GM21447 (cell line): ENCODE data around the gene RUFY3.
"Not testable (repeated sequence)": the region's sequence is repeated elsewhere in the genome, so short reads cannot be mapped to it uniquely, and the experiment has no call there.

Experiments used
- ATAC-seq: cut with Tn5 transposase; IDR thresholded peaks from one replicate; pipeline ENCODE4 v1.9.1; 2021; ENCODE audit not compliant: unreplicated experiment

RUFY3 gene

DNA sequence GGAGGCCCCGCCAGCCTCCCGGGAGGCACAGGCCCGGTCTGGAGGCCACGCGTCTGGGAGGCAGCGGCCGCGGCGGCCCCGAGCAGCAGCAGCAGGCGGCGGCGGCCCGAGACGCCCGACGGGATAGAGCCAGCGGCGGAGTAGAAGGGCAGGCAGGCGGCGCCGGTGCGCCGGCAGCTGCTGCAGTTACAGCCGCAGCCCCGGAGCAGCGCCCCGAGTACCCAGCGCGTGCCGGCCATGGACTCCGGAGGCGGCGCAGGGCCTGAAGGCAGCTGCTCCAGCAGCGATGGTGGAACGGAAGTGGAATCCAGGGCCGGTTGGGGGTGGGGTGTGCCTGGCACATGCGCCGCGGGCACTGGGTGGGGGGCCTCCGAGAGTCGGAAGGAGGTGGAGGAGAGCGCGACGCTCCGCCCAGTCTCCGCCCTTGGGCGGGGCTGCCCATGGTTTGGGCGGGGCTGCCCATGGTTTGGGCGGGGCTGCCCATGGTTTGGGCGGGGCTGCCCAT is 117.9 kb downstream of the RUFY3 start, which contains the start of gene GRSF1:
TSS of gene GRSF1 (minus strand) at position 302 of the 505 bp plus-strand sequence. CDS start at position 239, 63 bp downstream.
- peak; percentile 54 for ATAC-seq

DNA sequence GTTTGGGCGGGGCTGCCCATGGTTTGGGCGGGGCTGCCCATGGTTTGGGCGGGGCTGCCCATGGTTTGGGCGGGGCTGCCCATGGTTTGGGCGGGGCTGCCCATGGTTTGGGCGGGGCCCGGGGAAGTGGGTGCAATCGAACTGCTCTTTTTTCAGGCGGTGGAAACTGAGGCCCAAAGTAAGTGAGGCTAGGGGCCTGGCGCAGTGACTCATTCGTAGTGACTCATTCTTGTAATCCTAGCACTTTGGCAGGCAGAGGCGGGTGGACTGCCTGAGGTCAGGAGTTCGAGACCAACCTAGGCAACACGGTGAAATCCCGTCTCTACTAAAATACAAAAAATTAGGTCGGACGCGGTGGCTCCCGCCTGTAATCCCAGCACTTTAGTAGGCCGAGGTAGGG is 118.4 kb downstream of the RUFY3 start:
- ATAC-seq: not testable (repeated sequence)

DNA sequence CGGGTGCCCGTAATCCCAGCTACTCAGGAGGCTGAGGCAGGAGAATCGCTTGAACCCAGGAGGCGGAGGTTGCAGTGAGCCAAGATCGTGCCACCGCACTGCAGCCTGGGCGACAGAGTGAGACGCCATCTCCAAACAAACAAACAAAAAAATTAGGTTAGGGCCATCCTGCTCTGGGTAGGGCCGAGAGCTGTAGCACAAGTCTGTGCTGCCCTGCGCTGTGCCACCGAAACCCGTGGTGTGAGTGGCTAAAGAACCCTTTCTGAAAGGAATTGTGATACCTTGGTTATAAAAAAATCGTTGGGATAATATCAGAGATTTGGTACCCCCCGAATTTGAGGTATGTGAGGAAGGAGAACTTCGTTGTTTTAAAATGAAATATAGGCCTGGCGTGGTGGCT is 118.9 kb downstream of the RUFY3 start:
- not testable (repeated sequence) for ATAC-seq

DNA sequence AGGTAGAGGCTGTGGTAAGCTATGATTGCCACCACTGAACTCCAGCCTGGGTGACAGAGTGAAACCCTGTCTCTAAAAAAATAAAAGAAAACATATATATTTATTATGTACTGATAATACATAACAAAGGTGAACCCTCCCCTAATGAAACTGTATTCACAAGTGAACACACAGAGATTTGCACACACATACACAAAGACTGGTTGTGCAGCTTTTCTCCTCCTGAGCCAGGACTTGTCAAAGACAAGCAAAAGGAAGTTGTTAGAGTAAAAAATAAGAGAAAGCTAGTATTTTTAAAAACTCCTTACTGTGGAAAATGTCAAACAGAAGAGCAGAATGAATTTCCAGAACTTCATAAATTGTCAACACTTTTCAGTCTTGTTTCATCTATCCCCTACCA is 119.4 kb downstream of the RUFY3 start:
- ATAC-seq: no peak

DNA sequence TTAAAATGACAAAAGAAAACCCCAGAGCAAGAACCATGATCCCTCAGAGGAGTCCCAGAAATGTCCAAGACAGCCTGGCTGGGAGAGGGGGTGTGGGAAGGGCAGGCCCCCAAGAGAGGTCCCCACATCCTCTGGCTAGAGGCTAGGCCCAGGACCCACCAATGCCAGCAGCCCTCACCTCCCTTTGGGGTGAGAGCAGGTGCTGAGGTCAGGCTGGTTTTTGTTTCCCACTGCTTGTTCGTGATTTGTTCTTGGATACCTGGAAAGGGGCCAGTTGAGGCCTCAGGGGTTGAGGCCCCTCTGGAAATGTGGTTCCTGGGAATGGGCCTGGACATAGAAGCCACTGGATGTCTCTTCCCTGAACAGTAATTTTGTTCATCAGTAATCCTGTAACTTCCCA is 120.2 kb downstream of the RUFY3 start:
- no peak for ATAC-seq

DNA sequence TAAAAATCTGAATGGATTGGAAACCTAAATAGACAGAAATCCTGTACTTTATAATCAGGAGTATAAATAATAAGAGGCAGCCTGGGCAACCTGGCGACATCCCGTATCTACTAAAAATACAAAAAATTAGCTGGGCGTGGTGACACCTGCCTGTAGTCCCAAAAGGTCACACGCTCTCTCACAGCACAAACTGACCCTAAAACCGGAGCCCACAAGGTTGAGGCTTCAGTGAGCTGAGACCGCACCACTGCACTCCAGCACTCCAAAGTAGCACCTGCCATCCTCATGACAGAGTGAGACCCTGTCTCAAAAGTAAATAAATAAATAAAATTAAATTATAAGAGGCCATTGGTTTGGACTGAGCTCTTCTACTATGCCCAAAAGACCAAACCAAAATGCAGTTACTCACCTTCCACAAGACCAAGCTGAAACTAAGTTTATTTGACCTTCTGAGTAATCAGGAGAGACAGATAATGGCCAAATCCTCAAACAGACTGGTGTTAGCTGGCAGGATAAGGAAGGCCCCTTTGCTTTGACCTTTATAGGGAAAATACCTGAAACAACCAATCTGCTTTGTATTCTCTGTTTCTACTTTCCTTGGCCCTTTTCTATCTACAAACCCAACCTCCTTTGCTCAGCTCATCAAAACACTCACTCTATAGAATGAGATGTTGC is 121.1 kb downstream of the RUFY3 start:
- ATAC-seq: peak; percentile 51

DNA sequence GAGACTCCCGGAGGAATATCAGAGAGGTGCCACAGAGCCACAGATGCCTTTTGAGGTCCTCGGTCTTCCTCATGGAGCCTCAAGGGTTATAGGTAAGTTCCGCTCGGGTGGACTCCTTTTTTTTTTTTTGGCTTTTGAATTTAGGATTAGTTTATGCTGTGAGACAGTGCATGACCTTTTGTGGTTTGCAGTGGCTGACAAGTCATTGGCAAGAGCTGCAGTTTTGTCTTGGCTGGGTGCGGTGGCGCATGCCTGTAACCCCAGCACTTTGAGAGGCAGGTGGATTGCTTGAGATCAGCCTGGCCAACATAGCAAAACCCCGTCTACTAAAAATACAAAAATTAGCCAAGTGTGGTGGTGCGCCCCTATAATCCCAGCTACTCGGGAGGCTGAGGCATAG is 122.4 kb downstream of the RUFY3 start:
- ATAC-seq: peak; percentile 33

DNA sequence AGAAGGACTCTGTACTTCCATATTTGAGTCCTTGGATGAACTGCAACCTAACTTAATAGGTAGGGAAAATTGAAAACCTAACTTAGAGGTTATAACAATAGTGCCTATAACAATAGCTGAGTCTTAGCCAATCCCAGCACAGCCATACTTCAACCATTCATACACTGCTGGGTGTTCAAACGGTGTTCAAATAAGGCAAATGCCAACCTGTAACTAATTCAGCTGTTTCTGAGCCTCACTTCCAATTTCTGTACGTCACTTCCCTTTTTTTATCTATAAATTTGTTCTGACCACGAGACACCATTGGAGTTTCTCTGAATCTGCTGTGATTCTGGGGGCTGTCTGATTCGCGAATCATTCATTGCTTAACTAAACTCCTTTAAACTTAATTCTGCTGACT is 127.5 kb downstream of the RUFY3 start:
- ATAC-seq: no peak

DNA sequence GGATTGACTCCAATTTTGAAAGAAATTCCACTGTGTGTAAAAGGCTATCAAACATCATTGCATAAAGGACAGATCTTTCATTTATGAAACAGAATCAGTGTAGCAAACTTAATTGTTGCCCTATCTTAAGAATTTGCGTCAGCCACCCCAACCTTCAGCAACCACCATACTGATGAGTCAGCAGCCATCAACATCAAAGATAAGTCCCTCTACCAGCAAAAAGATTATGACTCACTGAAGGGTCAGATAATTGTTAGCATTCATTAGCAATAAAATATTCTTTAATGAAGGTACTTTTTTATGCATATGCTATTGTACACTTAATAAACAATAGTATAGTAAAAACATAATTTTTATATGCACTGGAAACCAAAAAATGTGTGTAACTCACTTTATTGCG is 133.7 kb downstream of the RUFY3 start:
- no peak for ATAC-seq
